Panc1 (cell line): ENCODE measurements around the gene B4GALT1. TPM values are rescaled to one million over a fixed set of nuclear protein-coding genes. Genes with fewer than 3 reads are reported as not detected.

ENCODE experiments used
- ATAC-seq: fragments of 200-7000 bp; cut with Tn5 transposase; 2 replicates; pipeline ENCODE4 v1.9.1; 2020; ENCODE audit warnings: mild to moderate bottlenecking, moderate library complexity
- BruUV-seq: library from RNA; stranded (reverse); fragments of 400-500 nt; replicated peaks from 2 replicates; lab custom pipeline; 2021; lab: Mats Ljungman, UMichigan
- CTCF ChIA-PET: fragments of 300-600 bp; sonication (Branson Sonifier 250); formaldehyde crosslinking; loops from one replicate; lab custom pipeline; 2022; ENCODE audit warnings: antibody characterized with exemption; lab: Charles Lee
- POLR2A ChIA-PET: fragments of 300-600 bp; sonication (Branson Sonifier 250); formaldehyde crosslinking; loops from one replicate; lab custom pipeline; 2022; ENCODE audit warnings: antibody characterized with exemption; lab: Charles Lee
- DNase-seq: peaks from one replicate; pipeline ENCODE4 v3.0.0-alpha.2; 2010; ENCODE audit warnings: low read depth, low spot score
- H3K27ac ChIP-seq: 2 replicates; pipeline ENCODE4 v1.5.1; 2011; ENCODE audit warnings: mild to moderate bottlenecking, low read length, inconsistent platforms
- H3K27me3 ChIP-seq: fragments of 200-500 bp; sonication (Bioruptor generic); 2 replicates; pipeline ENCODE4 v1.6.0; 2014; ENCODE audit warnings: low read length, inconsistent platforms; ENCODE audit not compliant: control insufficient read depth, insufficient read depth
- H3K36me3 ChIP-seq: fragments of 200-500 bp; sonication (Bioruptor generic); 2 replicates; pipeline ENCODE4 v1.5.1; 2014; ENCODE audit warnings: inconsistent platforms, mild to moderate bottlenecking, low read length, moderate library complexity; ENCODE audit not compliant: control insufficient read depth, insufficient read depth
- H3K4me1 ChIP-seq: 2 replicates; pipeline ENCODE4 v1.5.1; 2011; ENCODE audit warnings: inconsistent platforms, mild to moderate bottlenecking, low read length, moderate library complexity; ENCODE audit not compliant: control insufficient read depth, insufficient read depth
- H3K4me3 ChIP-seq, 2 experiments: 2 replicates each; pipeline ENCODE4 v1.5.1; 2011 to 2012; ENCODE audit warnings: low read depth in 2 of 2, low read length in 2 of 2, mild to moderate bottlenecking in 2 of 2, inconsistent platforms in 1 of 2, moderate library complexity in 1 of 2
- H3K9me3 ChIP-seq: fragments of 200-500 bp; sonication (Bioruptor generic); 2 replicates; pipeline ENCODE4 v1.5.1; 2014; ENCODE audit warnings: low read depth, mild to moderate bottlenecking, inconsistent platforms, low read length, moderate library complexity; ENCODE audit not compliant: control insufficient read depth, insufficient read depth
- POLR2AphosphoS5 ChIP-seq: IDR thresholded peaks from 2 replicates; pipeline ENCODE4 v1.6.1; 2012; ENCODE audit warnings: mild to moderate bottlenecking, low read depth, low read length, moderate library complexity
- SIN3A ChIP-seq: IDR thresholded peaks from 2 replicates; pipeline ENCODE4 v1.6.1; 2012; ENCODE audit warnings: low read depth, mild to moderate bottlenecking, low read length, moderate library complexity, borderline replicate concordance; ENCODE audit not compliant: insufficient read depth
- TCF7L2 ChIP-seq: IDR thresholded peaks from 2 replicates; pipeline ENCODE4 v1.6.1; 2011; ENCODE audit warnings: mild to moderate bottlenecking, low read depth, low read length, inconsistent platforms
- in situ Hi-C: cut with HindIII; loops from 2 replicates; pipeline ENCODE4 v1.10.0; 2016; ENCODE audit warnings: low sequenced_read_pairs, low pct_unique_long_range_greater_than_20kb
- intact Hi-C: fragments of 100-400 bp; cut with micrococcal nuclease; formaldehyde crosslinking; loops from one replicate; pipeline ENCODE4 v1.10.0; 2022; ENCODE audit not compliant: unreplicated experiment
- total RNA-seq: library from RNA; stranded (reverse); gene quantifications from one replicate; pipeline ENCODE4 v1.2.1, GENCODE V29; 2021; ENCODE audit not compliant: unreplicated experiment
- TF ChIP-seq, protein P1 (sequence below), 2 experiments: IDR thresholded peaks; 2 replicates each; pipeline ENCODE4 v1.6.1; 2011 to 2012; ENCODE audit warnings: low read depth in 2 of 2, control low read depth in 1 of 2, low read length in 1 of 2, mild to moderate bottlenecking in 1 of 2, moderate library complexity in 1 of 2; ENCODE audit not compliant: insufficient read depth in 1 of 2
- TF ChIP-seq, protein P2 (sequence below): fragments of 450-650 bp; IDR thresholded peaks from 2 replicates; pipeline ENCODE4 v1.5.1; 2017; ENCODE audit warnings: mild to moderate bottlenecking

The B4GALT1 gene
- total RNA-seq, 1 experiment from 2014 or later: 57.4 TPM

DNA sequence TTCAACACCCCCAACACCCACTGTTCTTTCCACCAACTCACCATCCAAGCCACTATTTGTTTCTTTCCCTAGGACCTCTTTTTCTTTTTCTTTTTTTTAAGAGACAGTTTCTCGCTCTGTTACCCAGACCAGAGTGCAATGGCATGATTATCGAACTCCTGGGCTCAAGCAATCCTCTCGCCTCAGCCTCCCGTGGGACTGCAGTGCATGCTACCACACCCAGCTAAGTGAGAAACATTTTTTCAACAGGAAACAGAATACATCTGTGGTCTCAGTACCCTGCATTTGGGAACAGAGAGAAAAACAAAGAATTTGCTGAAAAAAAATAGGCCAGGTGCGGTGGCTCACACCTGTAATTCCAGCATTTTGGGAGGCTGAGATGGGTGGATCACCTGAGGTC lies 24.6 kb downstream of the B4GALT1 start:
- H3K9me3 ChIP-seq: no peaks in the 10 kb centered on the region
- H3K27ac ChIP-seq: no peak overlapping the region
- 0 out of 2 replicates have a peak, but pooled peaks cover 5% of the 10 kb centered on the region for H3K4me1 ChIP-seq
- BruUV-seq: no TSS peak
- H3K36me3 ChIP-seq: no peaks in the 10 kb centered on the region
- H3K27me3 ChIP-seq: no peaks in the 10 kb centered on the region
- ChIA-PET CTCF (no interaction called here), POLR2A (no interaction called here)
- intact Hi-C loops (no loop called here), in situ Hi-C loops (no loop called here)
- H3K4me3 ChIP-seq: no peak overlapping the region
- no peak for TF ChIP-seq TCF7L2
- TF ChIP-seq, protein P1, sequence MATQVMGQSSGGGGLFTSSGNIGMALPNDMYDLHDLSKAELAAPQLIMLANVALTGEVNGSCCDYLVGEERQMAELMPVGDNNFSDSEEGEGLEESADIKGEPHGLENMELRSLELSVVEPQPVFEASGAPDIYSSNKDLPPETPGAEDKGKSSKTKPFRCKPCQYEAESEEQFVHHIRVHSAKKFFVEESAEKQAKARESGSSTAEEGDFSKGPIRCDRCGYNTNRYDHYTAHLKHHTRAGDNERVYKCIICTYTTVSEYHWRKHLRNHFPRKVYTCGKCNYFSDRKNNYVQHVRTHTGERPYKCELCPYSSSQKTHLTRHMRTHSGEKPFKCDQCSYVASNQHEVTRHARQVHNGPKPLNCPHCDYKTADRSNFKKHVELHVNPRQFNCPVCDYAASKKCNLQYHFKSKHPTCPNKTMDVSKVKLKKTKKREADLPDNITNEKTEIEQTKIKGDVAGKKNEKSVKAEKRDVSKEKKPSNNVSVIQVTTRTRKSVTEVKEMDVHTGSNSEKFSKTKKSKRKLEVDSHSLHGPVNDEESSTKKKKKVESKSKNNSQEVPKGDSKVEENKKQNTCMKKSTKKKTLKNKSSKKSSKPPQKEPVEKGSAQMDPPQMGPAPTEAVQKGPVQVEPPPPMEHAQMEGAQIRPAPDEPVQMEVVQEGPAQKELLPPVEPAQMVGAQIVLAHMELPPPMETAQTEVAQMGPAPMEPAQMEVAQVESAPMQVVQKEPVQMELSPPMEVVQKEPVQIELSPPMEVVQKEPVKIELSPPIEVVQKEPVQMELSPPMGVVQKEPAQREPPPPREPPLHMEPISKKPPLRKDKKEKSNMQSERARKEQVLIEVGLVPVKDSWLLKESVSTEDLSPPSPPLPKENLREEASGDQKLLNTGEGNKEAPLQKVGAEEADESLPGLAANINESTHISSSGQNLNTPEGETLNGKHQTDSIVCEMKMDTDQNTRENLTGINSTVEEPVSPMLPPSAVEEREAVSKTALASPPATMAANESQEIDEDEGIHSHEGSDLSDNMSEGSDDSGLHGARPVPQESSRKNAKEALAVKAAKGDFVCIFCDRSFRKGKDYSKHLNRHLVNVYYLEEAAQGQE (IDR thresholded peaks at IDR 0.05; ENCODE audit: insufficient read depth in 1 of 2, low read depth in 2 of 2, low read length in 1 of 2): no peak
- DNase-seq (no peak), ATAC-seq (no peak)

DNA sequence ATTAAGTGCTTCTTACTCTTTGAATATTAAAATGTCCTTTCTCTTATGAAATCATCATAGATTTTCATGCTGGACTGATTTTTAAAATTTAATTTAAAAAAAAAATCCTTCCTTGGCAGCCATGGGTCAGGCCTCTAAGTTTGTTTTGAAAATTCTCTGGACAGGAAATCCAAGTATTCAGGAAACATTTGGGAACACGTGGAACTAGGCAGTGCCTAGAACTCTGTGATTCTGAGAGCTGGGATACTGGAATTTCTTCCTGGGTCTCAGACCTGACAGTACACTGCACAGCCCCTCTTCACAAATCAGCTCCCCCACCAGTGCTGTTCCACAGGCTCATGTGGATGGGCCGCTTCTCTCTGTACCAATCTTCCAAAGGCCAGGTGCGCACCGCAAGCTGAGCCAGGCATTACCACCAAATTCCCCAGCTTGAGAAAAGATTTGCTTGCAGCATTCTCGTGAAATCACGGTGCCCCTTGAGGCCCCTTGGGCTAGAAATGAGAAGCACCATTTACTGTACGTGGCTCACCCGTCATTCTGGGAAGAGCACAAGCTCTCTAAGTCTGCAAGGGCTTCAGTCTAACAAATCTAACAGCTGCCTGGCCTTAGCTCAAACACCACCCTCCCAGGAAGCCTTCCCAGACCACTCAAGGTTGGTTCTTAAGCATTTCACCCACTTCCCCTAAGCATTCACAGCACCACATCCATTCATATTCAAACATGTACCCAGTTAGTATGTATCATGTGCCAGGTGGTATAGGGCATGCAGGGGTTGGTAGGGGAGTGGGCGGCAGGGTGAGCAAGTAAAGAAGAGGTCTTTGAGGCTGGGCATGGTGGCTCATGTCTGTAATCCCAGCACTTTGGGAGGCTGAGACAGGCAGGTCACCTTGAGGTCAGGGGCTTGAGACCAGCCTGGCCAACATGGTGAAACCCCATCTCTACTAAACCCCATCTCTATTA lies 26.5 kb downstream of the B4GALT1 start:
- POLR2A ChIA-PET: no interaction called here
- Histone ChIP-seq H3K4me1 (0 out of 2 replicates have a peak, but pooled peaks cover 5% of the 10 kb centered on the region), H3K9me3 (no peaks in the 10 kb centered on the region), H3K36me3 (no peaks in the 10 kb centered on the region), H3K27ac (no peak overlapping the region), H3K4me3 (no peak overlapping the region), H3K27me3 (no peaks in the 10 kb centered on the region)
- BruUV-seq: no TSS peak
- in situ Hi-C loops: no loop called here
- intact Hi-C loops: no loop called here
- TF ChIP-seq SIN3A (no peak), TCF7L2 (no peak), POLR2AphosphoS5 (no peak)
- TF ChIP-seq, protein P2, sequence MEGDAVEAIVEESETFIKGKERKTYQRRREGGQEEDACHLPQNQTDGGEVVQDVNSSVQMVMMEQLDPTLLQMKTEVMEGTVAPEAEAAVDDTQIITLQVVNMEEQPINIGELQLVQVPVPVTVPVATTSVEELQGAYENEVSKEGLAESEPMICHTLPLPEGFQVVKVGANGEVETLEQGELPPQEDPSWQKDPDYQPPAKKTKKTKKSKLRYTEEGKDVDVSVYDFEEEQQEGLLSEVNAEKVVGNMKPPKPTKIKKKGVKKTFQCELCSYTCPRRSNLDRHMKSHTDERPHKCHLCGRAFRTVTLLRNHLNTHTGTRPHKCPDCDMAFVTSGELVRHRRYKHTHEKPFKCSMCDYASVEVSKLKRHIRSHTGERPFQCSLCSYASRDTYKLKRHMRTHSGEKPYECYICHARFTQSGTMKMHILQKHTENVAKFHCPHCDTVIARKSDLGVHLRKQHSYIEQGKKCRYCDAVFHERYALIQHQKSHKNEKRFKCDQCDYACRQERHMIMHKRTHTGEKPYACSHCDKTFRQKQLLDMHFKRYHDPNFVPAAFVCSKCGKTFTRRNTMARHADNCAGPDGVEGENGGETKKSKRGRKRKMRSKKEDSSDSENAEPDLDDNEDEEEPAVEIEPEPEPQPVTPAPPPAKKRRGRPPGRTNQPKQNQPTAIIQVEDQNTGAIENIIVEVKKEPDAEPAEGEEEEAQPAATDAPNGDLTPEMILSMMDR: no peak
- TF ChIP-seq, protein P1 (IDR thresholded peaks at IDR 0.05; ENCODE audit: insufficient read depth in 1 of 2, low read depth in 2 of 2, low read length in 1 of 2): no peak
- ATAC-seq: no peak
- CTCF ChIA-PET: no interaction called here
- no peak for DNase-seq
